Right ventricle myocardium inferior (tissue), 1 donor: Measurements from ENCODE around the gene MCTP1. TPM values are rescaled to one million over a fixed set of nuclear protein-coding genes. Genes with fewer than 3 reads are reported as not detected.

ENCODE experiments used
- ATAC-seq: fragments of 200-7000 bp; cut with Tn5 transposase; one replicate; pipeline ENCODE4 v1.9.1; 2020; ENCODE audit warnings: mild to moderate bottlenecking, moderate library complexity
- DNase-seq: peaks from one replicate; pipeline ENCODE4 v3.0.0; 2021; ENCODE audit errors: missing footprints
- intact Hi-C: fragments of 100-400 bp; cut with DNase I; formaldehyde crosslinking; loops from one replicate; pipeline ENCODE4 v1.11.0; 2022
- total RNA-seq: library from RNA; stranded (reverse); fragmentation: NEBNext Ultra II Directional; extraction: Animal tissue kit (Norgen Biotek cat#: 25700); gene quantifications from one replicate; pipeline ENCODE4 v1.2.1, GENCODE V29; 2021
- donor health status: DM: no; HTN: yes; CAD: no; lungs with severe emphysema.

Gene MCTP1
- total RNA-seq, 1 donor from 2014 or later, result 8.5 TPM

- no peak for DNase-seq
- intact Hi-C loops, result no loop called here
- no peak for ATAC-seq
These were observed 191.7 kb downstream of the MCTP1 start for GRCh38 chr5:95093211-95093610.

- intact Hi-C loops, result no loop called here
- no peak for ATAC-seq
- no peak for DNase-seq
These were observed 194.1 kb downstream of the MCTP1 start for GRCh38 chr5:95090774-95091173.

GRCh38 chr5:95087816-95088317 is 197.0 kb downstream of the MCTP1 start:
- intact Hi-C loops, result no loop called here
- DNase-seq (no peak), ATAC-seq (peak; percentile 39)

- intact Hi-C loops, result no loop called here
- ATAC-seq, result no peak
- no peak for DNase-seq
These were observed 197.7 kb downstream of the MCTP1 start for GRCh38 chr5:95086927-95087815.

- ATAC-seq, result no peak
- intact Hi-C loops, result no loop called here
These were observed 200.1 kb downstream of the MCTP1 start for GRCh38 chr5:95084757-95085156.

GRCh38 chr5:95083606-95084005 is 201.3 kb downstream of the MCTP1 start:
- intact Hi-C loops, result no loop called here
- no peak for ATAC-seq
- DNase-seq, result no peak

More at GRCh38 chr5:95084757-95085156, 200.1 kb downstream of the MCTP1 start:
- DNase-seq, result no peak

GRCh38 chr5:95081982-95082381 is 202.9 kb downstream of the MCTP1 start:
- intact Hi-C loops, result no loop called here
- ATAC-seq (no peak), DNase-seq (no peak)

GRCh38 chr5:95081500-95081960 is 203.4 kb downstream of the MCTP1 start:
- DNase-seq, result peak; percentile 81

GRCh38 chr5:95080441-95080840 is 204.5 kb downstream of the MCTP1 start:
- no peak for ATAC-seq
- DNase-seq, result no peak
- intact Hi-C loops, result no loop called here

More at GRCh38 chr5:95081500-95081960, 203.4 kb downstream of the MCTP1 start:
- peak; percentile 69 for ATAC-seq
- intact Hi-C loops, result no loop called here

GRCh38 chr5:95080030-95080429 is 204.9 kb downstream of the MCTP1 start:
- DNase-seq, result no peak
- no peak for ATAC-seq
- intact Hi-C loops, result no loop called here

GRCh38 chr5:95078868-95079267 is 206.0 kb downstream of the MCTP1 start:
- DNase-seq (no peak), ATAC-seq (no peak)
- intact Hi-C loops, result no loop called here

GRCh38 chr5:95076395-95077185 is 208.3 kb downstream of the MCTP1 start:
- ATAC-seq, result no peak
- no peak for DNase-seq
- intact Hi-C loops, result no loop called here

GRCh38 chr5:95075111-95075510 is 209.8 kb downstream of the MCTP1 start:
- DNase-seq (no peak), ATAC-seq (no peak)
- intact Hi-C loops, result no loop called here

GRCh38 chr5:95072281-95072680 is 212.6 kb downstream of the MCTP1 start:
- no peak for ATAC-seq
- intact Hi-C loops, result no loop called here
- DNase-seq, result no peak

- intact Hi-C loops, result loop anchor here (2.0 kb wide), 1 partner anchor 70 kb away; no protein-coding TSS in a partner anchor
- ATAC-seq, result no peak
- DNase-seq, result no peak
These were observed 214.0 kb downstream of the MCTP1 start for GRCh38 chr5:95070866-95071265.

- intact Hi-C loops, result loop anchor here (2.0 kb wide), 1 partner anchor 70 kb away; no protein-coding TSS in a partner anchor
- no peak for DNase-seq
- no peak for ATAC-seq
These were observed 214.4 kb downstream of the MCTP1 start for GRCh38 chr5:95070453-95070852.

GRCh38 chr5:95069948-95070347 is 214.9 kb downstream of the MCTP1 start:
- intact Hi-C loops, result loop anchor here (2.0 kb wide), 1 partner anchor 71 kb away; no protein-coding TSS in a partner anchor
- DNase-seq, result no peak
- ATAC-seq, result no peak

GRCh38 chr5:95069021-95069420 is 215.9 kb downstream of the MCTP1 start:
- DNase-seq (no peak), ATAC-seq (no peak)
- intact Hi-C loops, result no loop called here

GRCh38 chr5:95068289-95068910 is 216.5 kb downstream of the MCTP1 start:
- no peak for ATAC-seq
- intact Hi-C loops, result no loop called here
- no peak for DNase-seq
